HG02610 (cell line): ENCODE measurements around the gene SNTG2.

Source experiments
- ATAC-seq: cut with Tn5 transposase; IDR thresholded peaks from one replicate; pipeline ENCODE4 v1.9.1; 2021; ENCODE audit warnings: mild to moderate bottlenecking, moderate library complexity; ENCODE audit not compliant: unreplicated experiment

The SNTG2 gene

DNA sequence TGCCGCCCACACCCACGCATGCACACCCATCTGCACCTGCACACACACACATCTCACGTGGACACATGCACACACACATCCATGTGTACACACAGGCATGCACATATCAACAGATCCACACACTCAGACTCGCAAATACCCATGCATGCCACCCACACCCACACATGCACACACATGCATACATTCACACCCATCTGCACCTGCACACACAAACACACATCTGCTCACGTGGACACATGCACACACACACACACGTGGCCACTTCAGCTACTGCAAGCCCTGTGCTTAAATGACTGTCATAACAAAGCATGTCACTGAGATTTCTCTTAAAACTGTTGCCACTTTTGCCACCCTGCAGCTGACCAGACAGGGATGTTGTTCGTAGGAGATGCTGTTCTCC, 186.6 kb downstream of the SNTG2 start:
- ATAC-seq = no peak

DNA sequence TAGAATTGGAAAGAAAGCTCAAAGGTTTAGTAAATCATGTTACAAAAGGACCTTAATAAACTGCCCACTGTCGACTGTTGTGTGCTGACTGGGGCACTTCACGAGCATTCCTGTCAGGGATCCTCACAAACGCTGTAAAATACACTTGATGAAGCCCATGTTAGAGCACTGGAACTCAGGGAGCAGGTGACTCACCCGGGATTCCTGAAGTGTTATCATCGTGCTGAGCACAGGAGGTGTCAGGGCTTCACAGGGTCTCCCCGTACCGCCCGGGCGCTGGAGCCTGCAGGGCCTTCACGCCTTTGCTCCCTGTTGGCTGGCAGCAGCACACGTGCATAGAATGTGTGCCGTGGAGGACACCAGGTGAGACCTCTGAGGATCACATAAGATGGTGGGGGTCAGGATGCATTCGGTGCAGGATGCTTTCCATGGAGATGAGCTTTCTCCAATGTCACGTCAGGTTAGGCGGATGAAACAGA, 187.3 kb downstream of the SNTG2 start:
- no peak for ATAC-seq

DNA sequence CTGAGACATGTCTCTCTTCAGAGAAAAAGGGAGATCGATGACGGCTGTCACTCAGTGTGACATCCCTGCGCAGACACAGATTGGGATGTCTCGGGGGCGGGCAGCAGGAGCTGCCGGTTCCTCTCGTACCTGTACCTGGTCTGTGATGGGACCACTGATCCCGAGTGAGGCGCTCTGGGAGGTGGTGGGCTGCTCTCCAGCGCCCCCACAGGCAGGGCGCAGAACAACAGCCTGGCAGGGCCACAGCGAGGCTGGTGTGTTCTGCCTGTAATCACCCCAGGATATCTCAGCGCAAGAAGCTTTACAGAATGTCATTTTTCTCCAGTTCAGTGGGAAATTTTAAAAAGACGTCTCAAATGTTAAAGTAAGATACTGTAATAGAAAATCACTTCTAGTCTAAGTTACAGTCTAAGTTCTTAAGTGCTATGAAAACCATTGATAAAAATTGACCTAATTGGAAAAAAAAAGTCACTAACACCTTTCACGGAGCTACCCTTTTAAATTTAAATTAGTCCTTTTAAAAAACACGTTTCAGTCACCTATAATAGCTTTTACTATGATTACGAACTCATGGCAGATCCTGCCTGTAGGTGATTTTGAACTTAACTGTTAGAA, 189.8 kb downstream of the SNTG2 start:
- peak; percentile 54 for ATAC-seq

DNA sequence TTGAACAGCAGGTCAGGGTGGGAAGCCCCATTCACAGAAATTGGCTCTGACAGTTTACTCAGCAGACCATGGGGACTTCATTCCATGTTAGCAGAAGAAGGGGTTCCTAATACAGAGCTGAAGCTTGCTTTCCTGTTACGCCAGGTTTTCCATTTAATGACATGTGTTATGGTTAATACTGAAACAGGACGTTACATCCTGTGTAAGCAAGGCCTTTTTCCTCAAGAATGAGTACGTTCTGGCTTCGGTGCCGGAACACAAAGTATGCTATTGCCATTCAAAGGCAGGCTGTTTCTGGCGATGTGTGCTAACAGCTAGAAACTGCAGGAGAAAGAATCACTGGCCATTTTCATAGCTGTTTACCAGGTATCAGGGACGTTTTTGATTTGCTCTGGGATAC, 190.4 kb downstream of the SNTG2 start:
- ATAC-seq = no peak

DNA sequence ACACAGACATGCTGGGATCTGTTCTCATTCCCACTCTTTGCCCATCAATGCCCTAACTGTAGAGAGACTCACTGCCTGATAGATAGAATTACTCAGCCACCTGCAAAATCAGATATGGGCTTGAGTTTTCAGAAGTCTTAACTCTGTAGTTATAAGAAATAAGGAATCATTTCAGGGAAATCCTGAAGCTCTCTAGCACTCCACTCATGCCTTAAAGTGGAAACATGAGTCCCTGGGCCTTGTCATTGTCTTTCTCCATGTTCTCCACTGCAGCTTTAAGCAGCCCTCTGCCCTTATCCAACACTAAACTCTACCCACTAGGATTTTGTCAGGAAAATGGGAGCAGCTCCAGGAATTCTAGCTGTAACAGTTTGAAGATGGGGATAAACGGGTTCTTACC, 192.5 kb downstream of the SNTG2 start:
- no peak for ATAC-seq

DNA sequence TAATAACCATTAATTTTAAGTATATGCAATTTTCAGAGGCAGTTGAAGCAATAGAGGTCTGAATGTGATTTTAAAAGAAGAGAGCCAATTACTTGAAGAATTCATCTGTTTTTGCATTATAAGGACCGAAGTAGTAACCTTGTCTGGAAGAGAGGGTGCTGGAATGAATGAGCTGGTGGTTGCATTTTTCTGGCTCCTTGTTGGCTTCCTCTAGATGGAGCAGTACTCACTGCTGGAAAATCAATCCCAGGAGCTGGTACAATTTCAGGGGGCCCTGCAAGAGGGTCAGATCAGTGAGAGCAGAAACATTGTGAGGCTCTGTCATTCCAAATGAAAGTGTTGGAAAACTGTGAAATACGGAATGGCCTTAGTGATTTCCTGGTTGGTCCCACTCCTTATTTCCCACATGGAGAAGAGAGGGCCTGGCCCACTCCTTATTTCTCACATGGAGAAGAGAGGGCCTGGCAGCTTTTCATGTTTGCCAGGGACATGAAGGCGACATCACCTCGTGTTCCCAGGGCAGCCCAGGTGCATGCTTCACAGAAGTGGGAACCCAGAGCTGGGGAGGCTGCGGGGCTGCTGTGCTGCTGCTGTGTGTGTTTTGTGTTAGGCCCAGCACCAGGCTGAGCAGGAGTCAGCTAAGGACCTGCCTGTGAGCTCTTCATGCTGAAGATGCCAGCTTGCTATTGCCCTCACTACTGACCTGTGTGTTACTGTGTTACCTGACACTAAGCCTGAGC, 197.4 kb downstream of the SNTG2 start:
- no peak for ATAC-seq

DNA sequence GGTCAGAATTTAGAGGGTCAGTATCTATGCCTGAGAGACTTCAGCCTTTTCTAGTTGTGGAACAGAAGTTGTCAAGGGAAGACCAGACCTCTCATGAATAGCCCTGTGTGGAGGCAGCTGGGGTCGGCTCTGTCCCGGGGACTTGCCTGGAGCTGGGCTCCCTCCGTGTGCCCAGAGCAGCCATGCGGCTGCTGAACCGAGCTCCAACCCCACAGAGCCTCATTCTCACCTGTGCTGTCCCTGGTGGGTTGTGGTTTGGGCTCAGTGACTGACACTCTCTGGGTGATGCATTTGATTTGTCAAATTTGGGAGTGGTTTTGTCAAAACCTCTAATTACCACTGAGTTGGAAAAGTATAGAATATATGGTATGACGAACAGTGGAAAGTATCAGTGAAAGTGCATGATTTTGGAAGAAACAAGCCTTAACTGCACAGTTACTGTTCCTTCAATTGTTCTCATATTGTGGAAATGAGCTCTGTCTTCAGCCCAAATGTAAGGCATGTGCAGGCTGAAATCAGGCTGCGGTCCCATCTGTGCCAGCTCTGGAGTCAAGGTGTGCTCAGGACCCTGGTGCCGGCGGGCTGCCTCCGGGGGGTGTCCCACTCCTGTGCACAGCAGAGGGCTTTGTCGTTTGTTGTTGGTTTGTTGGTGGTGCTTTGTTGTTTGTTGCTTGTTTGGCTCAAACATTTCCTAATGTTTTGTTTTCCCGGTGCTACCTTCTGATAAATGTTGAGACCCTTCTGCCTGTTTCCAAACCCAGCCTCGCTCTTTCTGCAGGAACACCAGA, 200.3 kb downstream of the SNTG2 start:
- no peak for ATAC-seq

DNA sequence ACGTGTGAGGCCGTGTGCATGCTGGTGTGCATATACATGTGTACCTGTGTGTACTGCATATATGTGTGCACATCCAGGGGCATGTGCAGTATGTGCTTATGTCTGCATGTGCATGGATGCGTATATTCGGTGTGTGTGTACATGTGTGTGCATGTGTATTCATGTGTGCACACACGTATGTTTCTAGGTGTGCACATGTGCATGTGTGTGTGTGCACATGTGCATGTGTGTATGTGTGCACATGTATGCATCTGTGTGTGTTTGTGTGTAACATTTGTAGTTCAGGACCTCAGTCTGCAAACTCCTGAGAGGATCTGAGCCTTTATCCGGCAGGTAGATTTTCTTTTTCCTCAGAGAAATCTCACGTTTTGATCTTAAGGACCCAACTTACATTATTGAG, 201.7 kb downstream of the SNTG2 start:
- ATAC-seq = no peak

DNA sequence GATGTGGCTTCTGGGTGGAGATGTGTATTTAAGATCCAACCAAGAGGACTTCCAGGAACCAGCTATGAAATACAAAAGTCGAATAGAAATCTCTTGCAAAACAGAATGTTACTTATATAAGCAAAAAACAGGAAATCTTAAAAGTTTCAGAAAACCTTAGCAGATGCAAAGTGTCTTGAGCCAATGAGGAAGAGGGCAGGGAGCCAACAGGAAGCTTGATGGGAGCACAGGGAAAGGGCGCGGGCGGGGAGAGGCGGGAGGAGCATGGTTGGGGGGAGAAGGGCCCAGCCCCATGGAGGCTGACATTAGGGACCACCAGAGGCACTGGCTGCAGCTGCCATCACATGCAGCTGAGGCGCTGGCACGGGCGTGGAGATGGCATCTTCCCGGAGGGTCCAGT, 203.3 kb downstream of the SNTG2 start:
- ATAC-seq = no peak

DNA sequence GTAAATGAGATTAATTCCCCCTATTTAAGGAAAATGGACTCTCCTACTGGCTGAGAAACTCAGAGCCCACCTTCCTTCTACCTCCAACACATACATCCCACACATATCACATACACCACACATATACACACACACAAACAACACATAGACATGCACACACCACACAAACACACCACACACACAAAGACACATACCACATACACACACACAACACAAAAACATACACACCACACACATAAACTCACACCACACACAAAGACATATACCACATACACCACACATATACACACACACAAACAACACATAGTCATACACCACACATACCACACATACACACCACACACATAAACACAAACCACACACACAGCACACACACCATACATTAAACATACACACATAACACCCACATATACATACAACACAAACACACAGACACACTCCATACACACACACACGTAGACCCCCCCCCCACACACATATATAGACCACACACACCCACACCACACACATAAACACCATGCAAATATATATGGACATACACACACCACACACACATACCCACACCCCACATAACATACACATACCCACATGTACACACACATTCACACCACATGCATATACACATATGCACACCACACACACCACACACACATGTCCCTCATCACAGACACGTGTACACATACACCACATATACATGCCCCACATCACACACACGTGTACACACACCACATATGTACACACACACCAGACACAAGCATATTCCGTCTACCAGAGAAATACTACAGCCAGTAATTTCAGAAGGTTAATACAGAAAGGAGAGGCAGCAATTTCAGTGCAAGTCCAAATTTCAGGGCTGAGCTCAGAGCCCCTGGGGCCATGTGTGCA, 204.3 kb downstream of the SNTG2 start:
- no peak for ATAC-seq

DNA sequence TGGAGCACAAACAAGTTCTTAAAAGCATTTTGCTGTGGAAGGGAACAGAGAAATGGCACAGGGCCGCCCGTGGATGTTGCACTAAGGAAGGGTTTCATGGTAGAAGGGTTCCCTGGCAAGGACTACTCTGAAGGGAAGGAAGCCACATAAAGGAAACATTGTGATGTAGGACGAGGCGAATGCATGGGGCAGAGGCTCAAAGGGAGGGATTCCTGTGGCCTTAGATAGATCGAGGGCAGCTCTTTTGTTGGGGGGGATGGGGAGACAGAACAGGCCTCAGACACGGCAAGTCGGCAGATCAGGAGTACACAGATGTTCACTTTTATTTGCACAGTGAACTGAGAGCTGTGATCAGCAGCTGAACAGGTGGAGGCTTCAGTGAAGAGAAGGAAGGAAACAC, 205.4 kb downstream of the SNTG2 start:
- ATAC-seq = no peak

DNA sequence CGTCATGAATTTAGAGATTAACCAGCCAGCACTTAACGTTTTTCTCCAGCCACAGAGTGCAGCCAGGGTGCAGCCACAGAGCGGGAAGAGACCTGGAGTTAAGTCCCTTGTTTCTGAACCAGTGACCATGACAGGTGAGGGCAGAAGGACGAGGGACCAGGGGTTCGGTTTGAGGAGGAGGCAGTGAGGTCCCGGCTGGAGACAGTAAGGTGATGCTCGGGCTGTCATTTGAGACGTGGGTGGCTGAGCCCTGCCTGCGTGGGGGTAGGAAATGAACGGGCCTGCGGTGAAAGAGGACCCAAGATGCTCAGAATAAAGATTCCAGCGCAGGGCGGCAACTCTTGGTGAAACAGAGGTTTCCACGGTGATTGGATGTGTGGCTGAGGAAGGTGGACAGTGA, 205.9 kb downstream of the SNTG2 start:
- no peak for ATAC-seq

DNA sequence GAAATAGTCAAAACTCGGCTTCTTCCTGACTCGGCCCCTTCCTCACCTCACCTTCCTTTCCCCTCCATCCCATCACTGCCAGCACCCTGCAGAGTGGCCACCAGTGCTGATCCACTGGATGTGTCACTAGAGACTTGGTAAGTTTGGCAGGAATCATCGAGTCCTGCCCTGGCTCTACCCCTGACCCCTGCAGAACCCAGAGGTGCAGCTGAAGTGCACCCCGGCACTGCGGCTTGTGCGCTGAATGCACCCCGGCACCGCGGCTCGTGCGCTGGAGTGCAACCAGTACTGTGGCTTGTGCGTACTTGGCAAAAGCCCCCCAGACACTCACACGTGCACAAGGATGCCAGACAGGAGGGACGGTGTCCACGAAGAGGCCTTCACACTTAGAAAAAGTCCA, 206.5 kb downstream of the SNTG2 start:
- no peak for ATAC-seq

DNA sequence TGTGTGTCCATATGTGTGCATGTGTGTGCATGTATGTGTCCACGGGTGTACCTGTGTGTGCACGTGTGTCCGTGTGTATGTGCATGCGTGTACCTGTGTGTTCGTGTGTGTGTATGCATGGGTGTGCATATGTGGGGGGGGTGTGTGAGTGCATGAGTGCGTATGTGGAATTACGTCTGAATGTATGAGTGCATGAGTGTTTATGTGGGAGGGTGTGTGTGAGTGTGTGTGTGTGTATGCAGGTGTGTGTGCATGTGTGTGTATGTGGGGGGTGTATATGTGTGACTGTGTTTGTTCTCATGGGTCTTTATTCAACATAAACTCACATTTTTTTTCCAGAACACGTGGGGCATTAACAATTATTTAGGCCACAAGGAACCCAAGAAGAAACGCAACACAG, 208.4 kb downstream of the SNTG2 start:
- no peak for ATAC-seq

DNA sequence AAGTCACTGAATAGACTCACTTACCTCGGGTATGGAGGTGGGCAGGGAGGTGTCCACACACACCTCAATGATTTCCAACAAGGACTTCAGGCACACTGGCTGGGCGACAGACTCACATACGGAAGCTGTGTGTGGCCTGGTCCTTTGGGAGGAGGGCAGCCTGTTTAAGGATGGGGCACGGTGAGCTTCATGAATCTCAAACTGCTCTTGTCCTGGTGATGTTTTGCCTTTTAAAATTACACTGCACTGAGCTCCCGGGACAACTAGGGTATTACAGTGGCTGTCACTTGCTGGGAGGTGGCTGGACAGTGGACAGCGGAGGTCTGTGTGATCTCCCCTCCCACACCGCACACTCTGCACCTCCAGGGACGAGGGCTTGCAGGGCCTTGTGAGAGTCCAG, 211.6 kb downstream of the SNTG2 start:
- ATAC-seq = no peak

DNA sequence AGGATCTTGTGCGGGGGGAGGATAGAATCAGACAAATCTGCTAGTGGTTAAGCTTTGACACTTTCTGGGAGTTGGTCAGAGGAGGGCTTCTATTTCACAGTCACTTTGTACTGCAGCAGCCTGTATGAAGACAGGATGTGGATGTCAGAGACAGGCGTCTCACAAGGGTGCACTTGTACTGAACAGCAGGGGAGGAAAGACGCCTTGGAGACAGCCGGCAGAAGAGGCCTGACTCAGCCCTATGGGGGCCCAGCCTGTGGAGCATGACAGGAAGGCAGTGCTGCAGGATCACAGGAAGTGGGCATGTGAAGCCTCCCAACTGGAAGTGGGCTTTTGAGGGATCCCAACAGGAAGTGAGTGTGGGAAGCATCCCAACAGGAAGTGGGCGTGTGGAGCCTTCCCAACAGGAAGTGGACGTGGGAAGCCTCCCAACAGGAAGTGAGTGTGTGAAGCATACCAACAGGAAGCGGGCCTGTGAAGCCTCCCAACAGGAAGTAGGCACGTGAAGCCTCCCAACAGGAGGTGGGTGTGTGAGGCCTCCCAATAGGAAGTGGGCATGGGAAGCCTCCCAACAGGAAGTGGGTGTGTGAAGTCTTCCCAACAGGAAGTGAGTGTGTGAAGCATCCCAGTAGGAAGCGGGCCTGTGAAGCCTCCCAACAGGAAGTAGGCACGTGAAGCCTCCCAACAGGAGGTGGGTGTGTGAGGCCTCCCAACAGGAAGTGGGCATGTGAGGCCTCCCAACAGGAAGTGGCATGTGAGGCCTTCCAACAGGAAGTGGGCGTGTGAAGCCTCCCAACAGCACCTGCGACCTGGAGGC, 212.3 kb downstream of the SNTG2 start:
- no peak for ATAC-seq

DNA sequence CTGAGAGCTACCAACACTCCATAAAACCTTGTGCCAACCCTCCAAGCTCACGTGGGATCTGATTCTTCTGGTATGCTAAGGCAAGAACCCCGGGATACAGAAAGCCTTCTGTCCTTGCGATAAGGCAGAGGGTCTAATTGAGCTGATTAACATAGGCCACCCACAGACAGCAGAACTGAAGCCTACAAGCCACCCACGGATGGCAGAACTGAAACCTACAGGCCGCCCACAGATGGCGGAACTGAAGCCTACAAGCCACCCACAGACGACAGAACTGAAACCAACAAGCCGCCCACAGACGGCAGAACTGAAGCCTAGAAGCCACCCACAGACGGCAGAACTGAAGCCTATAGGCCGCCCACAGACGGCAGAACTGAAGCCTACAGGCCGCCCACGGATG, 216.3 kb downstream of the SNTG2 start:
- no peak for ATAC-seq

DNA sequence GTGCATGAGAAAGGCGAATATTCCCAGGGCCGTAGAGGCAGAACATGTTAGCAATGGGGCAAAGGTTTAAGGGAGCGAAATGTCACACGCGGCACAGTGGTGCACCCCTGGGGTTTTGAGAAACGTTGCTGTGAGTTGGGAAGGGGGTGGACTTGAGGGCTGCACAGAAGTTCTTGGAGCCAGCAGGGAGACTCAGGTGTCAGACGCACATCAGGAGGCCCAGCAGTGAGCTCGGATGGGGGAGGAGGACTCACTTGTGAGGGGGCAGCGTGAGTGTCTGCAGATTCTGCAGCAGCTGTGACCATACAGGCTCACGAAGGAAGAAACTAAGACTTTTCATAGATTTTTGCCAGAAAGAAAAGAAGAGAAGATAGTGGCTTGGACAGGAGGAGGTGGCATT, 218.2 kb downstream of the SNTG2 start:
- ATAC-seq = no peak

DNA sequence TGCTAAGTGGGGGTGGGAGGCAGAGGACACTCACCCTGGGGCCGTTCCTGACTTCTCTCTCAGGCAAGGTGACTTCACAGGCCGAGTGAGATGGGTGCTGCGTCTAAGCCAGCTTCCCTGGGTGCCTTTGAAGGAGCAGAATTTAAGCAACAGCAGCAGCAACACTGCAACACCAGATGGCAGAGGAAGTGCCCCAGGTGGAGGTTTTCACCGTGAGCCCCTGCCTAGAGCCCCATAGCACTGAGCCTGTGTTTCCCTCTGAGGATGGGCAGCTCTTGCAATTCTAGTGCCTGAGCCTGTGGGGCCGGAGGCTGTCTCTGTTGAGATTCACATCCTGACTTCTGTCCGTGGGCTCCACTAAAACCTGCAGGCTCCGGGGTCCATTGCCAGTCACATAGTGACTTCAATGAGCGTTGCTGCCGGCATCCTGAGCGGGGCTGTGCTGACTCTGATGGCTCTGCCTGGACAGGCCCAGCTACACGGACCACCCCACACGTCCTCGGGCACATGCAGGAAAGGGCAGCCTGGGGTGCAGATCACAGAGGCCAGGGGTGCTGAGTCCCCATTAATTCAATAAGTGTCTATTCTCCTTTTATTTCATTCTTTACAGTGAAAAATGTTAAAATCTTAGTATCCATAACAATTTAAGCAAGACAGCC, 218.8 kb downstream of the SNTG2 start:
- no peak for ATAC-seq

DNA sequence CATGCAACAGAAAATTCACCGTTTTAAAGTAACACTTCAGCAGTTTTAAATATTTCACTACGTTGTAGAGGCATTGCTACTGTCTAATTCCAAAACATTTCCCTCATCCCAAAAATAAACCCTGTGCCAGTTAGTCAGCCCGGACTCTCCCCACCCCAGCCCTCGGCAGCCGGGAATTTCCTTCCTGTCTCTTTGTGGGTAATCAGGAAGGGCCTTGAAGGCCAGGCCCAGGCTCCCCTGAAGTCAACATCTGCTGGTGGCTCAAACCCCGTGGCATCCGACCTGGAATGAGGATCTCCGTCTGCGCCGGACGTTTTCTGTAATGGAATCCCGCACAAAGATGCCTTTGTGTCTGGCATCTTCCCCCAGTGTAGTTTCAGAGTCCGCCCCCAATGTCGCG, 219.6 kb downstream of the SNTG2 start:
- no peak for ATAC-seq
